Parathyroid adenoma (tissue), 2 donors: ENCODE results near the gene RSPH6A.

Experiments used
- H2AFZ ChIP-seq: fragments of 300-600 bp; sonication (generic); one replicate; pipeline ENCODE4 v1.7.0; 2017; ENCODE audit warnings: antibody characterized with exemption, mild to moderate bottlenecking
- H3K27ac ChIP-seq: fragments of 300-600 bp; sonication (generic); one replicate; pipeline ENCODE4 v1.7.0; 2017
- H3K27me3 ChIP-seq: fragments of 300-600 bp; sonication (generic); one replicate; pipeline ENCODE4 v1.7.0; 2017; ENCODE audit warnings: low read length; ENCODE audit not compliant: control insufficient read depth, insufficient read depth
- H3K36me3 ChIP-seq: fragments of 300-600 bp; sonication (generic); one replicate; pipeline ENCODE4 v1.7.0; 2017; ENCODE audit warnings: low read length; ENCODE audit not compliant: control insufficient read depth, insufficient read depth
- H3K4me1 ChIP-seq: fragments of 300-600 bp; sonication (generic); one replicate; pipeline ENCODE4 v1.7.0; 2017; ENCODE audit warnings: control low read depth
- H3K4me2 ChIP-seq: fragments of 300-600 bp; sonication (generic); one replicate; pipeline ENCODE4 v1.7.0; 2017; ENCODE audit warnings: low read length
- H3K4me3 ChIP-seq: fragments of 300-600 bp; sonication (generic); one replicate; pipeline ENCODE4 v1.7.0; 2017; ENCODE audit warnings: low read depth, low read length
- H3K79me2 ChIP-seq: fragments of 300-600 bp; sonication (generic); one replicate; pipeline ENCODE4 v1.7.0; 2017; ENCODE audit warnings: control low read depth
- H3K9ac ChIP-seq: fragments of 300-600 bp; sonication (generic); one replicate; pipeline ENCODE4 v1.7.0; 2017; ENCODE audit warnings: mild to moderate bottlenecking
- H3K9me3 ChIP-seq: fragments of 300-600 bp; sonication (generic); one replicate; pipeline ENCODE4 v1.7.0; 2017; ENCODE audit warnings: low read length; ENCODE audit not compliant: control insufficient read depth
- TF ChIP-seq, protein P1 (sequence below): fragments of 300-600 bp; sonication (generic); IDR thresholded peaks from one replicate; pipeline ENCODE4 v1.7.0; 2017; ENCODE audit warnings: antibody characterized with exemption, mild to moderate bottlenecking
- donor health status: primary hyperparathyroidism.

RSPH6A gene

DNA sequence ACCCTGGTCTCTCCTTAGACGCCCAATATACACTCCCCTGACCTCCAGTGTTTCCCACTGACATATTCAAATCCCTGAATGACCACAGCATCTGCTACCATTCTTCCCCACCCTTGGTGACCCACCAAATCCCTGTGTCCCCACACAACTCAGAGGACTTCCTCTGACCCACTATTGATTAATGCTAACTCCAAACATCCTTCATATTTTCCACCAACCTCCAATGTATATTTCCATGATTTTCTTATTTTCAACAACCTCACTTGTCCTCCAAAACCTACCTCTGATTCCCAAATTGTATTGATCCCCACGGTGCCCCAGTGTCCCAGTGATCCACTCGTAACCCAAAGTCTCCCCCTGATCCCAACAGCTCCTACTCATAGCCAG is 21.9 kb downstream of the RSPH6A start:
- peaks cover 7% of the 10 kb centered on the region for H3K4me1 ChIP-seq
- H3K9me3 ChIP-seq = no peaks in the 10 kb centered on the region
- H3K27ac ChIP-seq = peak overlapping the region; percentile 77
- peak overlapping the region; percentile 8 for H3K4me3 ChIP-seq
- no peaks in the 10 kb centered on the region for H3K27me3 ChIP-seq
- TF ChIP-seq, protein P1, sequence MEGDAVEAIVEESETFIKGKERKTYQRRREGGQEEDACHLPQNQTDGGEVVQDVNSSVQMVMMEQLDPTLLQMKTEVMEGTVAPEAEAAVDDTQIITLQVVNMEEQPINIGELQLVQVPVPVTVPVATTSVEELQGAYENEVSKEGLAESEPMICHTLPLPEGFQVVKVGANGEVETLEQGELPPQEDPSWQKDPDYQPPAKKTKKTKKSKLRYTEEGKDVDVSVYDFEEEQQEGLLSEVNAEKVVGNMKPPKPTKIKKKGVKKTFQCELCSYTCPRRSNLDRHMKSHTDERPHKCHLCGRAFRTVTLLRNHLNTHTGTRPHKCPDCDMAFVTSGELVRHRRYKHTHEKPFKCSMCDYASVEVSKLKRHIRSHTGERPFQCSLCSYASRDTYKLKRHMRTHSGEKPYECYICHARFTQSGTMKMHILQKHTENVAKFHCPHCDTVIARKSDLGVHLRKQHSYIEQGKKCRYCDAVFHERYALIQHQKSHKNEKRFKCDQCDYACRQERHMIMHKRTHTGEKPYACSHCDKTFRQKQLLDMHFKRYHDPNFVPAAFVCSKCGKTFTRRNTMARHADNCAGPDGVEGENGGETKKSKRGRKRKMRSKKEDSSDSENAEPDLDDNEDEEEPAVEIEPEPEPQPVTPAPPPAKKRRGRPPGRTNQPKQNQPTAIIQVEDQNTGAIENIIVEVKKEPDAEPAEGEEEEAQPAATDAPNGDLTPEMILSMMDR = no peak
- no peak overlapping the region for H3K9ac ChIP-seq
- H3K36me3 ChIP-seq = no peaks in the 10 kb centered on the region
- peak overlapping the region; percentile 29 for H3K4me2 ChIP-seq
- peak overlapping the region; percentile 79 for H2AFZ ChIP-seq
- peaks cover 3% of the 10 kb centered on the region for H3K79me2 ChIP-seq

DNA sequence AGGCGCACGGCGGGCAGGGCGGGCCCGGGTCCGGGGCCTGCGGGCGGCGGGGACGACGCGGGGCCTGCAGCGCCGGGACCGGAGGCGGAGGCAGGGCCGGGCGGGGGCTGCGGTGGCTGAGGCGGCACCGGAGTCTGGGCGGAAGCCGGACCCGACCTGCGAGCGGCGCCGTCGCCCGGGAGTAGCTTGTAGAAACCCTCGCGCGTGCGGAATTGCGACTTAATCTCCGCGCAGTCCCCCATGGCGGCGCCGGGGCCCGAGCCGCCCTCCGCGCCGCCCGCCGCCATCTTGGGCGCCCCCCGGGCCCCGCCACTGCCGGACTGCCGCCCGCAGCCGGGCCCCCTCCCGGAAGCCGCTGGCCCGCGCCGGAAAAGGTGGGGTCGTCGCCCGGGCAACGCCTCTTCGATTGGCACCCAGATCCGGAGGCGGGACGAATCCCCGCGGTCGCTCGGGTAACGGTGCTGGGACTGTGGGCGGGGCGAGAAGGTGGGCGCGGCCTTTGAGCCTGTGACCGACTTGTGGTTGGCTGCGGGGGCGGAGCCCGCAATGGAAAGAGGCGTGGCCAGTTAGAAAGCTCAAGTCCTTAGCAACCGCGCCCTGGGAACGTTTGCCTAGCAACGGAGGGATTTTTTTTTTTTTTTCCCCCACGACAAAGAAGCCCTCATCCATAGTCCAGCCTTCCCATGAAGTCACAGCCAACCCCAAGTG is 22.5 kb downstream of the RSPH6A start, which contains the start of gene DMWD:
Gene DMWD, minus strand, starts transcription at position 376 of the 708 bp plus-strand sequence. Its CDS starts 89 bp downstream, at position 287.
- no peak within 1 kb of the TSS for H3K9ac ChIP-seq
- H3K27me3 ChIP-seq = no peaks in the 10 kb centered on the region

DNA sequence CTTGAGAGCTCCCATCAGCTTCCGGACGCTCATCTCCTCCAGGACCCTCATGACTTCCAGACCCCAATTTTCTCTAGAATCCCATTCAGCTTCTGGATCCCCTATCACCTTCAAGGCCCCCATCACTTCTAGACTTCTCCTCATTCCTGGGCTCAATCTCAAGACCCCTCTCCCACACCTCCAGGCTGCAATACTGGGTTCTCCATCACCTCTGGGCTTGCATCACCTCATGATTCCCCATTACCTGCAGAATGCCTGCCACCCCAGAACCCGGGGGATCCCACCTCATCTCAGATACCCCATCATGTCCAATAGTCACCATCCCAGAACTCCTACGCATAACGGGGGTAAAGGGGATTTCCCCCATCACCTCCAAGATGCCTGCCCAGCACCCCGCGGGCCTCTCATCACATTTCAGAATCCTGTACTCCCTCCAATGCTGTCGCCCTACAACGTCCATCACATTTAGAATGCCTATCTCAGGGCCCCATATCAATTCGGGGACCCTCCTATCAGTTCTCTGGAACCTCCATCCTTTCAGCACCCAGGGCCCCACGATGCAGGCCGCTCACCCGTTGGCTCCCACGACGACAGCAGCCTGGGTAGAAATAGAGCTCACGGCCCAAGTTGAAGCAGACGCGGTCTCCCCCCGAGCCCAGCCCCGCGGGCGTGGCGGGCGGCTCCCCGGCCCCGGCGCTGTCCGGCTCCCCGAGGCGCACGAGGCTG is 23.2 kb downstream of the RSPH6A start:
- Histone ChIP-seq H3K27ac (peak overlapping the region; percentile 55), H2AFZ (peak overlapping the region; percentile 48), H3K9ac (no peak overlapping the region), H3K4me1 (peaks cover 7% of the 10 kb centered on the region), H3K36me3 (no peaks in the 10 kb centered on the region), H3K4me2 (peak overlapping the region; percentile 96), H3K79me2 (peaks cover 3% of the 10 kb centered on the region), H3K9me3 (no peaks in the 10 kb centered on the region), H3K27me3 (no peaks in the 10 kb centered on the region), H3K4me3 (peak overlapping the region; percentile 73)
- TF ChIP-seq, protein P1 = no peak

More for the DNA sequence above, 22.5 kb downstream of the RSPH6A start, which contains the start of gene DMWD:
- Histone ChIP-seq H2AFZ (peak within 1 kb of the TSS; percentile 79), H3K9me3 (no peaks in the 10 kb centered on the region), H3K36me3 (no peaks in the 10 kb centered on the region), H3K4me2 (peak within 1 kb of the TSS; percentile 96), H3K79me2 (peaks cover 3% of the 10 kb centered on the region), H3K4me1 (peaks cover 7% of the 10 kb centered on the region), H3K4me3 (peak within 1 kb of the TSS; percentile 73), H3K27ac (peak within 1 kb of the TSS; percentile 77)
- TF ChIP-seq, protein P1 = no peak

DNA sequence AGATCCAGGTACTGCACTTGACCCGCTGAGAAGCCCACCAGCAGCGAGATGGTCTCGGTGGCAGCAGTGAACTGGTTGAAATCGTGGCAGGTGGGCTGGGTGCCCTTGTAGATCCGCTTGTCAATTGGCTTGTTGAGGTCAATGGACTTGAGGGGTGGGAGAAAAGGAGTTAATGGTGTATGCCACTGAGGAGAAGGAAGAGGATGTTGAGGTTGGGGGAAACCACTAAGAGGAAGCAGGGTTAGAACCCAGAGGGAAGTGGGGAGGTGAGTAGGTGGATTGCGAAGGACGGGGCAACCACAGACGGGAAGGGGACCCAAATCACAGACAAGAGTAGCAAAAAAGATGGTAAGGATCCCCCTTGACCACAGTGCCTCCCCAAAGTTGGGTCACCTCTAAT is 24.2 kb downstream of the RSPH6A start:
- Histone ChIP-seq H3K27ac (no peak overlapping the region), H3K36me3 (no peaks in the 10 kb centered on the region), H3K4me3 (peak overlapping the region; percentile 27)

More for the DNA sequence above, 24.2 kb downstream of the RSPH6A start:
- Histone ChIP-seq H3K9me3 (no peaks in the 10 kb centered on the region), H3K4me1 (peaks cover 7% of the 10 kb centered on the region), H3K9ac (no peak overlapping the region), H3K27me3 (no peaks in the 10 kb centered on the region), H3K79me2 (peaks cover 3% of the 10 kb centered on the region), H2AFZ (no peak overlapping the region), H3K4me2 (no peak overlapping the region)
- TF ChIP-seq, protein P1 = no peak
